Activated T-cell treated with anti-CD3 and anti-CD28 coated beads, Interleukin-2, amount 50 U/mL, for 48 hours (primary cell): ENCODE data around the gene ERICH6B.
"Not testable (repeated sequence)": the region's sequence is repeated elsewhere in the genome, so short reads cannot be mapped to it uniquely, and the experiment has no call there.

ENCODE experiments used
- DNase-seq, 2 experiments: peaks; one replicate each; pipeline ENCODE4 v3.0.0-alpha.2; 2020

Gene ERICH6B

GRCh38 chr13:45615501-45616101 is at the start of gene ERICH6B:
TSS of gene ERICH6B (minus strand) at chr13:45615739. CDS start at chr13:45597005, 18,734 bp downstream.
- DNase-seq: peak in 1 of 2 experiments; percentile 25

- DNase-seq: not testable (repeated sequence)
Measured at GRCh38 chr13:45662903-45663302, 47.4 kb upstream of the ERICH6B start.

GRCh38 chr13:45662162-45662561 is 46.6 kb upstream of the ERICH6B start:
- DNase-seq: no peak

- DNase-seq: not testable (repeated sequence)
Measured at GRCh38 chr13:45660458-45660857, 44.9 kb upstream of the ERICH6B start.

- no peak for DNase-seq
Measured at GRCh38 chr13:45659536-45659935, 44.0 kb upstream of the ERICH6B start.

GRCh38 chr13:45658586-45659235 is 43.2 kb upstream of the ERICH6B start:
- no peak for DNase-seq

GRCh38 chr13:45654633-45655349 is 39.3 kb upstream of the ERICH6B start:
- no peak for DNase-seq

- not testable (repeated sequence) for DNase-seq
Measured at GRCh38 chr13:45645263-45645662, 29.7 kb upstream of the ERICH6B start.

- not testable (repeated sequence) for DNase-seq
Measured at GRCh38 chr13:45642159-45642558, 26.6 kb upstream of the ERICH6B start.

GRCh38 chr13:45635291-45635690 is 19.8 kb upstream of the ERICH6B start:
- DNase-seq: not testable (repeated sequence)

GRCh38 chr13:45630791-45631190 is 15.3 kb upstream of the ERICH6B start:
- DNase-seq: no peak

GRCh38 chr13:45629940-45630339 is 14.4 kb upstream of the ERICH6B start:
- DNase-seq: no peak

GRCh38 chr13:45628094-45628493 is 12.6 kb upstream of the ERICH6B start:
- DNase-seq: no peak

- DNase-seq: no peak
Measured at GRCh38 chr13:45627656-45628055, 12.1 kb upstream of the ERICH6B start.

- DNase-seq: no peak
Measured at GRCh38 chr13:45626731-45627374, 11.3 kb upstream of the ERICH6B start.

GRCh38 chr13:45623516-45624090 is 8.1 kb upstream of the ERICH6B start:
- no peak for DNase-seq

- no peak for DNase-seq
Measured at GRCh38 chr13:45621950-45622349, 6.4 kb upstream of the ERICH6B start.

- DNase-seq: no peak
Measured at GRCh38 chr13:45607931-45608330, 7.6 kb downstream of the ERICH6B start.

GRCh38 chr13:45604892-45605291 is 10.6 kb downstream of the ERICH6B start:
- DNase-seq: no peak

- no peak for DNase-seq
Measured at GRCh38 chr13:45603338-45603737, 12.2 kb downstream of the ERICH6B start.

- no peak for DNase-seq
Measured at GRCh38 chr13:45602183-45603170, 13.1 kb downstream of the ERICH6B start.

GRCh38 chr13:45601680-45602079 is 13.9 kb downstream of the ERICH6B start:
- no peak for DNase-seq
